ENCODE measurements around the gene ZFR.

Gene ZFR

GRCh38 chr5:32331935-32332274 is 112.6 kb downstream of the ZFR start:
- DNase-seq (ENCODE audit: insufficient read length, low spot score), result no peak
- no peak for FAIRE-seq
- TF ChIP-seq SPI1 (IDR thresholded peaks at IDR 0.05; ENCODE audit: low read depth, low read length) (peak; percentile 33; the same call in 1 of the 2 replicates), POU2F2 (IDR thresholded peaks at IDR 0.05; ENCODE audit: low read depth, low read length) (no peak)

GRCh38 chr5:32331217-32331934 is 113.2 kb downstream of the ZFR start:
- no peak for FAIRE-seq
- no peak for TF ChIP-seq TAF1 (IDR thresholded peaks at IDR 0.05; ENCODE audit: low read depth, low read length)
- TF ChIP-seq PAX5 (IDR thresholded peaks at IDR 0.05; ENCODE audit: insufficient read depth, low read length, severe bottlenecking), result no peak
- no peak for TF ChIP-seq POU2F2 (IDR thresholded peaks at IDR 0.05; ENCODE audit: low read depth, low read length)
- no peak for TF ChIP-seq SPI1 (IDR thresholded peaks at IDR 0.05; ENCODE audit: low read depth, low read length)
- no peak for TF ChIP-seq POLR2A (IDR thresholded peaks at IDR 0.05; ENCODE audit: low read depth, low read length)
- TF ChIP-seq POLR2AphosphoS5 (IDR thresholded peaks at IDR 0.05; ENCODE audit: low read depth, low read length), result no peak
- no peak for DNase-seq (ENCODE audit: insufficient read length, low spot score)

- TF ChIP-seq POU2F2 (IDR thresholded peaks at IDR 0.05; ENCODE audit: low read depth, low read length) (no peak), PAX5 (IDR thresholded peaks at IDR 0.05; ENCODE audit: insufficient read depth, low read length, severe bottlenecking) (no peak), POLR2AphosphoS5 (IDR thresholded peaks at IDR 0.05; ENCODE audit: low read depth, low read length) (no peak)
- FAIRE-seq (no peak), DNase-seq (ENCODE audit: insufficient read length, low spot score) (no peak)
Measured at GRCh38 chr5:32330126-32330971, 114.2 kb downstream of the ZFR start.

- FAIRE-seq (peak; percentile 13), DNase-seq (ENCODE audit: insufficient read length, low spot score) (peak; percentile 50)
- TF ChIP-seq POU2F2 (IDR thresholded peaks at IDR 0.05; ENCODE audit: low read depth, low read length), result no peak
- TF ChIP-seq SPI1 (IDR thresholded peaks at IDR 0.05; ENCODE audit: low read depth, low read length), result no peak
- no peak for TF ChIP-seq POLR2AphosphoS5 (IDR thresholded peaks at IDR 0.05; ENCODE audit: low read depth, low read length)
- no peak for TF ChIP-seq PAX5 (IDR thresholded peaks at IDR 0.05; ENCODE audit: insufficient read depth, low read length, severe bottlenecking)
- no peak for TF ChIP-seq POLR2A (IDR thresholded peaks at IDR 0.05; ENCODE audit: low read depth, low read length)
- no peak for TF ChIP-seq TAF1 (IDR thresholded peaks at IDR 0.05; ENCODE audit: low read depth, low read length)
Measured at GRCh38 chr5:32329395-32329834, 115.1 kb downstream of the ZFR start.

GRCh38 chr5:32326216-32326772 is 118.2 kb downstream of the ZFR start:
- FAIRE-seq, result no peak
- DNase-seq (ENCODE audit: insufficient read length, low spot score), result no peak
- TF ChIP-seq POLR2AphosphoS5 (IDR thresholded peaks at IDR 0.05; ENCODE audit: low read depth, low read length), result no peak
- TF ChIP-seq POU2F2 (IDR thresholded peaks at IDR 0.05; ENCODE audit: low read depth, low read length), result no peak
- no peak for TF ChIP-seq SPI1 (IDR thresholded peaks at IDR 0.05; ENCODE audit: low read depth, low read length)
- TF ChIP-seq POLR2A (IDR thresholded peaks at IDR 0.05; ENCODE audit: low read depth, low read length), result no peak
- TF ChIP-seq PAX5 (IDR thresholded peaks at IDR 0.05; ENCODE audit: insufficient read depth, low read length, severe bottlenecking), result no peak
- TF ChIP-seq TAF1 (IDR thresholded peaks at IDR 0.05; ENCODE audit: low read depth, low read length), result no peak

GRCh38 chr5:32325616-32326015 is 118.9 kb downstream of the ZFR start:
- no peak for TF ChIP-seq PAX5 (IDR thresholded peaks at IDR 0.05; ENCODE audit: insufficient read depth, low read length, severe bottlenecking)
- no peak for TF ChIP-seq POLR2A (IDR thresholded peaks at IDR 0.05; ENCODE audit: low read depth, low read length)
- TF ChIP-seq POLR2AphosphoS5 (IDR thresholded peaks at IDR 0.05; ENCODE audit: low read depth, low read length), result no peak
- TF ChIP-seq TAF1 (IDR thresholded peaks at IDR 0.05; ENCODE audit: low read depth, low read length), result no peak
- FAIRE-seq (no peak), DNase-seq (ENCODE audit: insufficient read length, low spot score) (no peak)

- FAIRE-seq (peak; percentile 26), DNase-seq (ENCODE audit: insufficient read length, low spot score) (peak; percentile 44)
- TF ChIP-seq SPI1 (IDR thresholded peaks at IDR 0.05; ENCODE audit: low read depth, low read length) (peak; percentile 48), TAF1 (IDR thresholded peaks at IDR 0.05; ENCODE audit: low read depth, low read length) (no peak), POU2F2 (IDR thresholded peaks at IDR 0.05; ENCODE audit: low read depth, low read length) (no peak)
Measured at GRCh38 chr5:32325062-32325461, 119.5 kb downstream of the ZFR start.

GRCh38 chr5:32323741-32324140 is 120.8 kb downstream of the ZFR start:
- FAIRE-seq (no peak), DNase-seq (ENCODE audit: insufficient read length, low spot score) (no peak)
- no peak for TF ChIP-seq POU2F2 (IDR thresholded peaks at IDR 0.05; ENCODE audit: low read depth, low read length)
- no peak for TF ChIP-seq POLR2A (IDR thresholded peaks at IDR 0.05; ENCODE audit: low read depth, low read length)
- no peak for TF ChIP-seq SPI1 (IDR thresholded peaks at IDR 0.05; ENCODE audit: low read depth, low read length)
- TF ChIP-seq TAF1 (IDR thresholded peaks at IDR 0.05; ENCODE audit: low read depth, low read length), result no peak
- TF ChIP-seq PAX5 (IDR thresholded peaks at IDR 0.05; ENCODE audit: insufficient read depth, low read length, severe bottlenecking), result no peak
- no peak for TF ChIP-seq POLR2AphosphoS5 (IDR thresholded peaks at IDR 0.05; ENCODE audit: low read depth, low read length)

- TF ChIP-seq TAF1 (IDR thresholded peaks at IDR 0.05; ENCODE audit: low read depth, low read length) (no peak), SPI1 (IDR thresholded peaks at IDR 0.05; ENCODE audit: low read depth, low read length) (no peak), POLR2A (IDR thresholded peaks at IDR 0.05; ENCODE audit: low read depth, low read length) (no peak), POU2F2 (IDR thresholded peaks at IDR 0.05; ENCODE audit: low read depth, low read length) (no peak), PAX5 (IDR thresholded peaks at IDR 0.05; ENCODE audit: insufficient read depth, low read length, severe bottlenecking) (no peak), POLR2AphosphoS5 (IDR thresholded peaks at IDR 0.05; ENCODE audit: low read depth, low read length) (no peak)
- FAIRE-seq (no peak), DNase-seq (ENCODE audit: insufficient read length, low spot score) (no peak)
Measured at GRCh38 chr5:32322882-32323281, 121.7 kb downstream of the ZFR start.

All from GM12891 (cell line).